Measurements from ENCODE around the gene USP43.

USP43 gene

GRCh38 chr17:9768381-9768934, 123.1 kb downstream of the USP43 start:
- H3K4me3 ChIP-seq (ENCODE audit: insufficient read depth, low read depth, low read length, poor library complexity, severe bottlenecking): no peak overlapping the region
- H3K27me3 ChIP-seq (replicated peaks; ENCODE audit: control insufficient read depth, insufficient read depth, low read length, poor library complexity, severe bottlenecking): no peaks in the 10 kb centered on the region
- no peak overlapping the region for H3K27ac ChIP-seq (ENCODE audit: insufficient read depth, low read length, poor library complexity, severe bottlenecking)
- no peaks in the 10 kb centered on the region for H3K36me3 ChIP-seq (ENCODE audit: control insufficient read depth, insufficient read depth, low read length)
- H3K9me3 ChIP-seq (ENCODE audit: control insufficient read depth, low read length): no peaks in the 10 kb centered on the region
- H3K4me1 ChIP-seq (ENCODE audit: control insufficient read depth, insufficient read depth, low read length, poor library complexity, severe bottlenecking): no peaks in the 10 kb centered on the region
- DNase-seq: no peak

- Histone ChIP-seq H3K4me3 (ENCODE audit: insufficient read depth, low read depth, low read length, poor library complexity, severe bottlenecking) (no peak overlapping the region), H3K36me3 (ENCODE audit: control insufficient read depth, insufficient read depth, low read length) (no peaks in the 10 kb centered on the region), H3K9me3 (ENCODE audit: control insufficient read depth, low read length) (no peaks in the 10 kb centered on the region), H3K27ac (ENCODE audit: insufficient read depth, low read length, poor library complexity, severe bottlenecking) (no peak overlapping the region), H3K27me3 (replicated peaks; ENCODE audit: control insufficient read depth, insufficient read depth, low read length, poor library complexity, severe bottlenecking) (no peaks in the 10 kb centered on the region), H3K4me1 (ENCODE audit: control insufficient read depth, insufficient read depth, low read length, poor library complexity, severe bottlenecking) (no peaks in the 10 kb centered on the region)
- no peak for DNase-seq
Observed at GRCh38 chr17:9769036-9769695, 123.8 kb downstream of the USP43 start.

- no peaks in the 10 kb centered on the region for H3K27me3 ChIP-seq (replicated peaks; ENCODE audit: control insufficient read depth, insufficient read depth, low read length, poor library complexity, severe bottlenecking)
- no peak for DNase-seq
- H3K9me3 ChIP-seq (ENCODE audit: control insufficient read depth, low read length): no peaks in the 10 kb centered on the region
Observed at GRCh38 chr17:9771465-9771864, 126.1 kb downstream of the USP43 start.

GRCh38 chr17:9772658-9773057, 127.3 kb downstream of the USP43 start:
- Histone ChIP-seq H3K9me3 (ENCODE audit: control insufficient read depth, low read length) (no peaks in the 10 kb centered on the region), H3K27ac (ENCODE audit: insufficient read depth, low read length, poor library complexity, severe bottlenecking) (no peak overlapping the region), H3K4me1 (ENCODE audit: control insufficient read depth, insufficient read depth, low read length, poor library complexity, severe bottlenecking) (no peaks in the 10 kb centered on the region), H3K36me3 (ENCODE audit: control insufficient read depth, insufficient read depth, low read length) (no peaks in the 10 kb centered on the region), H3K27me3 (replicated peaks; ENCODE audit: control insufficient read depth, insufficient read depth, low read length, poor library complexity, severe bottlenecking) (no peaks in the 10 kb centered on the region), H3K4me3 (ENCODE audit: insufficient read depth, low read depth, low read length, poor library complexity, severe bottlenecking) (no peak overlapping the region)
- DNase-seq: no peak

More at GRCh38 chr17:9771465-9771864, 126.1 kb downstream of the USP43 start:
- Histone ChIP-seq H3K4me1 (ENCODE audit: control insufficient read depth, insufficient read depth, low read length, poor library complexity, severe bottlenecking) (no peaks in the 10 kb centered on the region), H3K4me3 (ENCODE audit: insufficient read depth, low read depth, low read length, poor library complexity, severe bottlenecking) (no peak overlapping the region), H3K36me3 (ENCODE audit: control insufficient read depth, insufficient read depth, low read length) (no peaks in the 10 kb centered on the region), H3K27ac (ENCODE audit: insufficient read depth, low read length, poor library complexity, severe bottlenecking) (no peak overlapping the region)

GRCh38 chr17:9776911-9777310, 131.6 kb downstream of the USP43 start:
- Histone ChIP-seq H3K4me3 (ENCODE audit: insufficient read depth, low read depth, low read length, poor library complexity, severe bottlenecking) (no peak overlapping the region), H3K4me1 (ENCODE audit: control insufficient read depth, insufficient read depth, low read length, poor library complexity, severe bottlenecking) (no peaks in the 10 kb centered on the region), H3K27ac (ENCODE audit: insufficient read depth, low read length, poor library complexity, severe bottlenecking) (no peak overlapping the region), H3K27me3 (replicated peaks; ENCODE audit: control insufficient read depth, insufficient read depth, low read length, poor library complexity, severe bottlenecking) (no peaks in the 10 kb centered on the region), H3K9me3 (ENCODE audit: control insufficient read depth, low read length) (no peaks in the 10 kb centered on the region), H3K36me3 (ENCODE audit: control insufficient read depth, insufficient read depth, low read length) (no peaks in the 10 kb centered on the region)
- no peak for DNase-seq

Measured in effector memory CD4-positive, alpha-beta T cell (primary cell).